Measurements from ENCODE around the gene SLF2.
A peak's percentile ranks its signal among the peaks of the same experiment; 100 is the strongest.
"Not testable (repeated sequence)": the region's sequence is repeated elsewhere in the genome, so short reads cannot be mapped to it uniquely, and the experiment has no call there.

SLF2 gene

DNA sequence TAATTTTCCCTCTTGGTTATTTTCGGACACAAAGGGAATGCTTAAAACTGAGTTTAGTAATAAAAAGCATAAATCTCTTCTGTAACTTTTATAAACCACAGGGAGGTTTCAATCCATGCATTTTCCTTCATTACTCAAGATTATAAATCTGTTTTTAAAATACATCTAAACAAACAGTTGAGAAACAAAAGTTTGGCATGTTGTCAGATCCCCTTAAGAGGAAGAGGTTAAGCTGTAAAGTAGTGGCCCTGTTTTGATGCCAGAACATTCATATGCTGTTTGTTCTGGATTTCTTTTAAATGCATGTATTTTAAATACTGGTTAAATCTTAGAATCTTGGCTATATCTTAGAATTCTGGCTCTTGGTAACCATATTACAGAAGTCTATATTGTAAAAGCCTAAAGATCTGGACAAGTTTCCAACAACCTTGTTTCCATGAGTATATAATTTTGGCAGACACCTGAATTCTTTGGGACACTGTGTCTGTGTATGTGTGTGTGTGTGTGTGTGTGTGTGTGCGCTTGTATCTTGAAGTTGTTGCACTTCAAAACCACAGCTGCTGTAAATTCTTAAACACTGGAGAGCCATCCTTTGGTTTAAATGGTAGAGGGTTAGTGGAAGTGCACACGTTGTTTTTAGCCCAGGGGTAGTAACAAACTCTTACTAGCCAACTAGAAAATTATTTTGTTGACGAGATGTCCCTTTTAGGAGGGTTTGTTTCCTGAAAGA lies 49.8 kb downstream of the SLF2 start:
- no peak for DNase-seq (ENCODE audit: low read depth)

DNA sequence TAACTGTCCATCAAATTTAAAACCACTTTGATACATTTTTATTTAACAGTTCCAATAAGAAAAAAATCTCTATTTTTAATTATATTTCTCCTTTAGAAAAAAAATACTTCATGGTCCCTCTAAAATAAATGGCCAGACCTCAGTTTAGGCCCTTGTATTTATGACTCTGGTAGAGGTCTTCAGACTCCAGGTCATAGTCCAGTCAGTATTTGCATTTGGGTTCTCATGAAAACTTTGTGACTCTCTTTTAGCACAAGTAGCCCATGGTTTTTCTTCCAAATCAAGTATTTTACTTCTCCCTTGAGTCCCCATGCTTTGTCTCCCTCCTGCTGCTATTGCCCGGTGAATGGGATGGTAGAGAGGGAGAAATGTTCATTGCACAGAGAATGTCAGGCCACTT lies 51.1 kb downstream of the SLF2 start:
- DNase-seq (ENCODE audit: low read depth) = no peak

GRCh38 chr10:100965820-100966219 lies 53.1 kb downstream of the SLF2 start:
- no peak for DNase-seq (ENCODE audit: low read depth)

- no peak for DNase-seq (ENCODE audit: low read depth)
These were observed 54.1 kb downstream of the SLF2 start for GRCh38 chr10:100966887-100967286.

DNA sequence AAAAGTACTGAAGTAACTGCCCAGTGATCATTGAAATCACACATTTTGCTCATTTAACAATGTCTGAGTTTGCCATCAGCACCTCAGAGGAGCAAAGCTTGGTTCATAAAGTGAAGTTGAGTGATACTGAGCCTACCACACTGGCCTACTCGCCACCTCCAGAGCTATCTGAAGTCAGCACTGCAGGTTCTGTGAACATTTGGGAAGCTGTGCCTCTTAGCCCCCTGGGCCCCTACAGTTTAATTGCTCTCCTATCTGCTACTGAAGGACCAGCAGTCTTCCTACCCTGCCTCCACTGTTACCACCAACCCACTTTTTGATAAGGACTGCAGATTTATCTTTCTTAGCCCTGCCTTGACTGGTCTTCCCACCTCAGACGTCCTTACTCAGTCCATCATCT lies 54.6 kb downstream of the SLF2 start:
- DNase-seq (ENCODE audit: low read depth) = no peak

- no peak for DNase-seq (ENCODE audit: low read depth)
These were observed 55.4 kb downstream of the SLF2 start for GRCh38 chr10:100968062-100968736.

- DNase-seq (ENCODE audit: low read depth) = no peak
These were observed 56.1 kb downstream of the SLF2 start for GRCh38 chr10:100968863-100969186.

- DNase-seq (ENCODE audit: low read depth) = peak; percentile 24
These were observed 56.7 kb downstream of the SLF2 start, which contains the start of gene SEMA4G for GRCh38 chr10:100969187-100970075. SEMA4G (plus strand) TSS chr10:100969504; CDS start chr10:100972913, 3,409 bp downstream.

DNA sequence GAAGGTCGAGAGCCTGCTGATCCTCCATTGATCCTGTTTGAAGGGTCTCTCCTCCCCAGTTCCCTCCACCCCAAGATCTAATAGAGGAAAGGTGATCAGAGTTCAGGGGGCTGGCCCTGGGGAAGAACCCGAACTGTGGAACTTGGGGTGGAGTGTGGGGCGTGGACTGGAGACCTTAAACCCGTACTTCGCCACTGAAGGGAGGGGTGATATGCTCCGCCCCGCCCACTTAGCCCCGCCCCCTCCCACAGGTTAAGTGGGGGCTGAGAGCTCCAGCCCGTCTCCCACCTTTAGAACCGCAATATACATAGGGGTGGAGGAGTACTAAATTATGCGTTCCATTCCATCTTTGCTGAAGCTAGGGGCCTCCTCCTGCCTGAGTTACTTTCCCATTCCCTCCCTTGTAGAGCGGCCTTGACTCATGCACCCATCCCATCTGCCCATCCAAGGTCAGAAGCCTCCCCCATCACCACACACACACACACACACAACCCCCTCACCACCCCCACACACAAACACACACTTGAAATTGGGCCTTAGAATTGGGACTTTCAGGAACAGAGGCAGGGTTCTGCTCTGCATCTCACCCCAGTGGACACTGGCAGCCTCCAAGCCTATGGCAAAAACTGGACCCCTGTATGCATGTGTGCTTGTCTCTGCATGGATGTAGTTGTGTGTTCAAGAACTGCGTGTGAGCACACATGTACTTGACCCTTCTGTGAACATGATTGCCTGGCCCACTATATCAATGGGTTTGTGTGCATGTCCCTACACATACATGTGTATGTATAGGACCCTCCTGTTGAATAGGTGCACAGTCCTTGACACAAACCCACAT lies 57.5 kb downstream of the SLF2 start:
- no peak for DNase-seq (ENCODE audit: low read depth)

- no peak for DNase-seq (ENCODE audit: low read depth)
These were observed 58.4 kb downstream of the SLF2 start for GRCh38 chr10:100970914-100971811.

GRCh38 chr10:100972115-100972903 lies 59.5 kb downstream of the SLF2 start:
- DNase-seq (ENCODE audit: low read depth) = no peak

- no peak for DNase-seq (ENCODE audit: low read depth)
These were observed 60.3 kb downstream of the SLF2 start for GRCh38 chr10:100972904-100973535.

DNA sequence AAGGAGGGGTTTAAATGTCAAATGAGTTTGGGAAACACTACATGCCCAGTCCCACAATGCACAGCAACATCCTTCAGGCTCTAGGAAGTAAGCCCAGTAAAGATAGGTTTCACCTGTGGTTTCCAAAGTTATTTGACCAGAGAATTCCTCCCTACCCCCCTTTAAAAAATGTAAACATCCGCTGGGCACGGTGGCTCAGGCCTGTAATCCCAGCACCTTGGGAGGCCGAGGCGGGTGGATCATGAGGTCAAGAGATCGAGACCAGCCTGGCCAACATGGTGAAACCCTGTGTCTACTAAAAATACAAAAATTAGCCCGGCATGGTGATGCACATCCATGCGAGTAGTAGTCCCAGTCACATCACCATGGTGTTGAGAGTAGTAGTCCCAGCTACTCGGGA lies 62.6 kb downstream of the SLF2 start:
- not testable (repeated sequence) for DNase-seq (ENCODE audit: low read depth)

DNA sequence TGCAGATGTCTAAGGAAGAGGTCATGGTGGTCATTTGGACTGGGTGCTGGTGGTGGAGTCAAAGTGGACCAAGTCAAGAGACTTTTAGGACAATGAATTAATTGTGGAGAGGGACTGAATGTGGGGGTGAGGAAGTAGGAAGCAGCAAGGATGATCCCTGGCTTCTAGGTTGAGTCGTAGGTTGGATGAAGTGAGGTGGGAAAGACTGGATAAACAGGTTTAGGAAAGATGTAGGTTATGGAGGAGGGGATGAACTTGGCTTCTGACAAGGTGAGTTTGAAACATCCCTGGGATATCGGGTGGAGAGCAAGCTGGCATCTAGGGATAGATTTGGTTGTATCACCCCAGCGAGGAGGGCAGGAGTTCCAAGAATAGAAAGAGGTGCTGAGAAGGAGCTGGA lies 64.1 kb downstream of the SLF2 start:
- no peak for DNase-seq (ENCODE audit: low read depth)

DNA sequence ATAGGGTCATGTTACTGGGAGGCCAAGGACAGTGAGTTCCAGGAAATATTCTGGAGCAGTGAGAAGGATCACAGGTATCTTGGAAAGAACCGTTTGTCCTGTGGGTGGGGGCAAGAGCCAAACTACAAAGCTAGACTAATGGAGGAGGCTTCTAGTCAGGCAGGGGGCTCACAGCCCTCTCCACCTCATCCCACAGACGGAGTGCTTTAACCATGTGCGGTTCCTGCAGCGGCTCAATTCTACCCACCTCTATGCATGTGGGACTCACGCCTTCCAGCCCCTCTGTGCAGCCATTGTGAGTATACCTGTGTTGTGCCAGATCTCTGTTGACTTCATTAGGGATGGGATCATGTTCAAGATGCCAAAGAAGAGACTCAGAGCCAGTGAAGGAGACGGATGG lies 64.7 kb downstream of the SLF2 start:
- DNase-seq (ENCODE audit: low read depth) = no peak

DNA sequence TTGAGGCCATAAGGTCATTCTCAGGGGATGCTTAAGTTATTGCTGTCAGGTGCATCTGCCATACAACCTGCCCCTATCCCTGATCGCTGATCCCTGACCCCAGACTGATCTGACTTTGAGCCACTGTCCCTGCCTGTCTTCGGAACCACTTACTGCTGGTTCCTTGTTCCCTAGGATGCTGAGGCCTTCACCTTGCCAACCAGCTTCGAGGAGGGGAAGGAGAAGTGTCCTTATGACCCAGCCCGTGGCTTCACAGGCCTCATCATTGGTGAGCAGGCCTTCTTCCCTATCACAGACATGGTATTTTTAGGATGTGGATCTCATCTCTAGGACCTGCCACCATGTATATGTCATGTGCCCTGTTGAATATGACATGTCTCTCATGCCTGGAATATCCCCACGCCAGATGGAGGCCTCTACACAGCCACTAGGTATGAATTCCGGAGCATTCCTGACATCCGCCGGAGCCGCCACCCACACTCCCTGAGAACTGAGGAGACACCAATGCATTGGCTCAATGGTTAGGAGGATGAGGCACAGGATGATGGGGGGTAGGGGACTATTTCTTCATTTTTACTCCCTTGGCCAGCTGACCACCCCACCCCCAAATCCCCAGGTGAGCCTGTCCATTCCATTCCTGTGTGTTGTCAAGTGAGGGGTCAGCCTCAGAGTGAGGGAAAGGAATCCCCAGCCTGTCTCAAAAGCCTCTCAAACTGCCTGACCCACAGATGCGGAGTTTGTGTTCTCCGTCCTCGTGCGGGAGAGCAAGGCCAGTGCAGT lies 65.5 kb downstream of the SLF2 start:
- no peak for DNase-seq (ENCODE audit: low read depth)

GRCh38 chr10:100978901-100979195 lies 66.1 kb downstream of the SLF2 start:
- no peak for DNase-seq (ENCODE audit: low read depth)

DNA sequence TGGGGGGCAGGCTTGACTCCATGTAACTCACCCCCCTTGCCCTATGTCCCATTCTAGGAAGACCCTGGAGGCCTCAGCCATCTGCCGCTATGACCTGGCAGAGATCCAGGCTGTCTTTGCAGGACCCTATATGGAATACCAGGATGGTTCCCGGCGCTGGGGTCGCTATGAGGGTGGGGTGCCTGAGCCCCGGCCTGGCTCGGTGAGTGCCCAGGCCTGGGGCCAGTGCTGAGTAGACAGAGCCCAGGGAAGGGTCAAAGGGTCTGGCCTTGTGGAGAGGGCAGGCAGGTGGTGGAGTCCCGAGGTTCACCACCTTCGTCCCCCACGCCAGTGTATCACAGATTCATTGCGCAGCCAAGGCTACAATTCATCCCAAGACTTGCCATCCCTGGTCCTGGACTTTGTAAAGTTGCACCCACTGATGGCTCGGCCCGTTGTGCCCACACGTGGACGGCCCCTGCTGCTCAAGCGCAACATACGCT lies 67.1 kb downstream of the SLF2 start:
- no peak for DNase-seq (ENCODE audit: low read depth)

DNA sequence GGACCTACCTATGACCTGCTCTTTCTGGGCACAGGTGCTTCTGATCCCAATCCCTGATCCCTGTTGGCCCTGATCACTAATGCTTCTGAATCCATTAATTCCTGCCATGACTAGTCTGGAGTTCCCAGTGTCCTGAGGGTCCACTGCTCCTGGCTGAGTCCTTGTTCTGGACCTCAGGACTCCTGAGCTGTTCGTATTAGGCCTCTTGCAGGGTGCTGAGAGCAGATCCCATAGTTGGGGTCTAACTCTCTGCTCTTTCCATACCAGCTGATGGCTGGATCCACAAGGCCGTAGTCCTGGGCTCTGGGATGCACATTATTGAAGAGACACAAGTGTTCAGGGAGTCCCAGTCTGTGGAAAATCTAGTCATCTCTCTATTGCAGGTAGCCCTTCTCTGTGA lies 67.5 kb downstream of the SLF2 start:
- DNase-seq (ENCODE audit: low read depth) = no peak

All from activated gamma-delta T cell treated with anti-CD3 and anti-CD28 coated beads, Interleukin-2, amount 50 U/mL, for 16 hours (primary cell).